Gastrocnemius medialis (tissue), 4 donors: ENCODE data around the gene TRIM27.

ENCODE experiments used
- CTCF ChIP-seq, 5 experiments: fragments of 450-650 bp in 3 of 5; fragments of 200-600 bp in 2 of 5; sonication (generic) in 2 of 5; IDR thresholded peaks in 4 of 5; conservative IDR thresholded peaks in 1 of 5; 1 replicate in 4 of 5; 2 replicates in 1 of 5; pipeline ENCODE4 v1.5.1; 2016 to 2019; ENCODE audit warnings: antibody characterized with exemption in 5 of 5, mild to moderate bottlenecking in 3 of 5, moderate library complexity in 3 of 5
- POLR2A ChIP-seq, 2 donors: fragments of 450-650 bp; IDR thresholded peaks; one replicate each; pipeline ENCODE4 v1.6.1; 2017; ENCODE audit warnings: antibody characterized with exemption in 2 of 2, mild to moderate bottlenecking in 2 of 2, moderate library complexity in 2 of 2

- TF ChIP-seq CTCF (IDR thresholded peaks at IDR 0.05 in 4 of 5, conservative IDR thresholded peaks at IDR 0.05 in 1 of 5) (no peak), POLR2A (IDR thresholded peaks at IDR 0.05) (no peak)
Observed at GRCh38 chr6:28947067-28947765, 23.4 kb upstream of the TRIM27 start.
